Astrocyte (in vitro differentiated cells and primary cell): ENCODE measurements around the gene OVCH1. TPM values are rescaled to one million over a fixed set of nuclear protein-coding genes. Genes with fewer than 3 reads are reported as not detected.

Source experiments
- DNase-seq: peaks from one replicate; pipeline ENCODE4 v3.0.0-alpha.2; 2010; ENCODE audit warnings: low read depth
- FAIRE-seq: peaks from 2 replicates; lab custom pipeline; 2011; peaks lifted over from hg19 to GRCh38; lab: Jason Lieb, UNC
- H2AFZ ChIP-seq: 2 replicates; pipeline ENCODE4 v1.6.0; 2012; ENCODE audit warnings: low read depth, low read length, inconsistent platforms
- H3K27ac ChIP-seq: 2 replicates; pipeline ENCODE4 v1.5.1; 2011; ENCODE audit warnings: low read depth, low read length, inconsistent platforms
- H3K27me3 ChIP-seq: 2 replicates; pipeline ENCODE4 v1.6.0; 2011; ENCODE audit warnings: low read length, inconsistent platforms; ENCODE audit not compliant: insufficient read depth
- H3K36me3 ChIP-seq: 2 replicates; pipeline ENCODE4 v1.5.1; 2011; ENCODE audit warnings: low read length, inconsistent platforms; ENCODE audit not compliant: insufficient read depth
- H3K4me1 ChIP-seq: 2 replicates; pipeline ENCODE4 v1.5.1; 2011; ENCODE audit warnings: low read length, inconsistent platforms; ENCODE audit not compliant: insufficient read depth
- H3K4me2 ChIP-seq: 2 replicates; pipeline ENCODE4 v1.6.0; 2012; ENCODE audit warnings: low read length, inconsistent platforms
- H3K4me3 ChIP-seq: 2 replicates; pipeline ENCODE4 v1.5.1; 2011; ENCODE audit warnings: low read depth, mild to moderate bottlenecking, low read length, inconsistent platforms; ENCODE audit not compliant: insufficient read depth
- H3K79me2 ChIP-seq: 2 replicates; pipeline ENCODE4 v1.6.0; 2012; ENCODE audit warnings: mild to moderate bottlenecking, low read length, inconsistent platforms; ENCODE audit not compliant: insufficient read depth
- H3K9ac ChIP-seq: 2 replicates; pipeline ENCODE4 v1.6.0; 2012; ENCODE audit warnings: mild to moderate bottlenecking, low read length, inconsistent platforms
- H3K9me3 ChIP-seq: 2 replicates; pipeline ENCODE4 v1.5.1; 2012; ENCODE audit warnings: low read depth, mild to moderate bottlenecking, low read length, inconsistent platforms; ENCODE audit not compliant: insufficient read depth
- H4K20me1 ChIP-seq: 2 replicates; pipeline ENCODE4 v1.6.0; 2012; ENCODE audit warnings: low read length, inconsistent platforms; ENCODE audit not compliant: insufficient read depth
- H3K27ac Mint-ChIP-seq: one replicate; pipeline ENCODE4 v1.8.0; 2021; ENCODE audit warnings: mild to moderate bottlenecking, mixed read lengths; ENCODE audit not compliant: unreplicated experiment
- H3K27me3 Mint-ChIP-seq: one replicate; pipeline ENCODE4 v1.8.0; 2021; ENCODE audit warnings: low read depth, mixed read lengths; ENCODE audit not compliant: unreplicated experiment
- H3K36me3 Mint-ChIP-seq: one replicate; pipeline ENCODE4 v1.8.0; 2021; ENCODE audit warnings: low read depth, mixed read lengths; ENCODE audit not compliant: unreplicated experiment
- H3K4me1 Mint-ChIP-seq: one replicate; pipeline ENCODE4 v1.8.0; 2021; ENCODE audit warnings: low read depth, mixed read lengths; ENCODE audit not compliant: unreplicated experiment
- H3K4me3 Mint-ChIP-seq: one replicate; pipeline ENCODE4 v1.8.0; 2021; ENCODE audit warnings: mild to moderate bottlenecking, moderate library complexity, mixed read lengths; ENCODE audit not compliant: unreplicated experiment
- H3K9me3 Mint-ChIP-seq: one replicate; pipeline ENCODE4 v1.8.0; 2021; ENCODE audit warnings: mild to moderate bottlenecking, mixed read lengths; ENCODE audit not compliant: unreplicated experiment
- CTCF ChIP-seq: IDR thresholded peaks from 2 replicates; pipeline ENCODE4 v1.5.1; 2011; ENCODE audit warnings: low read depth, mild to moderate bottlenecking, inconsistent platforms, low read length, moderate library complexity; ENCODE audit not compliant: insufficient read depth
- EZH2 ChIP-seq: IDR thresholded peaks from 2 replicates; pipeline ENCODE4 v1.6.1; 2012; ENCODE audit warnings: mild to moderate bottlenecking, low read length, inconsistent platforms; ENCODE audit not compliant: insufficient read depth
- total RNA-seq: library from RNA; stranded (reverse); gene quantifications from 2 replicates; pipeline ENCODE4 v1.2.1, GENCODE V29; 2021

The OVCH1 gene
- total RNA-seq, 1 donor from 2014 or later, result not detected

- Histone ChIP-seq H3K27ac (no peak overlapping the region), H3K9ac (no peak overlapping the region), H3K4me1 (no peaks in the 10 kb centered on the region), H3K79me2 (no peaks in the 10 kb centered on the region), H2AFZ (no peak overlapping the region), H4K20me1 (no peaks in the 10 kb centered on the region), H3K36me3 (no peaks in the 10 kb centered on the region), H3K27me3 (no peaks in the 10 kb centered on the region), H3K9me3 (no peaks in the 10 kb centered on the region), H3K4me3 (no peak overlapping the region), H3K4me2 (no peak overlapping the region)
- no peaks in the 10 kb centered on the region for H3K9me3 Mint-ChIP-seq
- no peak for FAIRE-seq
- no peaks in the 10 kb centered on the region for H3K27me3 Mint-ChIP-seq
- no peak overlapping the region for H3K4me3 Mint-ChIP-seq
- H3K4me1 Mint-ChIP-seq, result no peaks in the 10 kb centered on the region
- no peaks in the 10 kb centered on the region for H3K36me3 Mint-ChIP-seq
- DNase-seq, result no peak
- no peak overlapping the region for H3K27ac Mint-ChIP-seq
- TF ChIP-seq EZH2, result no peak
- TF ChIP-seq CTCF, result no peak
Observed at GRCh38 chr12:29492891-29493290, 4.6 kb downstream of the OVCH1 start.

GRCh38 chr12:29486972-29487371 lies 10.5 kb downstream of the OVCH1 start:
- no peak overlapping the region for H2AFZ ChIP-seq
- no peak overlapping the region for H3K27ac ChIP-seq
- H3K9me3 ChIP-seq, result no peaks in the 10 kb centered on the region
- FAIRE-seq, result no peak
- H4K20me1 ChIP-seq, result no peaks in the 10 kb centered on the region
- no peak overlapping the region for H3K9ac ChIP-seq
- H3K4me1 ChIP-seq, result no peaks in the 10 kb centered on the region
- H3K27me3 ChIP-seq, result no peaks in the 10 kb centered on the region
- H3K27ac Mint-ChIP-seq, result no peak overlapping the region
- no peaks in the 10 kb centered on the region for H3K36me3 ChIP-seq
- H3K4me2 ChIP-seq, result no peak overlapping the region
- H3K9me3 Mint-ChIP-seq, result no peaks in the 10 kb centered on the region
- H3K4me3 ChIP-seq, result no peak overlapping the region
- no peaks in the 10 kb centered on the region for H3K36me3 Mint-ChIP-seq
- H3K4me1 Mint-ChIP-seq, result no peaks in the 10 kb centered on the region
- H3K79me2 ChIP-seq, result no peaks in the 10 kb centered on the region
- H3K27me3 Mint-ChIP-seq, result no peaks in the 10 kb centered on the region
- no peak overlapping the region for H3K4me3 Mint-ChIP-seq
- no peak for DNase-seq
- TF ChIP-seq EZH2 (no peak), CTCF (no peak)

GRCh38 chr12:29463198-29463597 lies 34.3 kb downstream of the OVCH1 start:
- Mint-ChIP-seq H3K4me1 (no peaks in the 10 kb centered on the region), H3K9me3 (no peaks in the 10 kb centered on the region), H3K27ac (no peak overlapping the region), H3K27me3 (no peaks in the 10 kb centered on the region), H3K4me3 (no peak overlapping the region), H3K36me3 (no peaks in the 10 kb centered on the region)
- Histone ChIP-seq H3K4me3 (no peak overlapping the region), H3K4me1 (no peaks in the 10 kb centered on the region), H4K20me1 (no peaks in the 10 kb centered on the region), H3K79me2 (no peaks in the 10 kb centered on the region), H2AFZ (no peak overlapping the region), H3K9me3 (no peaks in the 10 kb centered on the region), H3K9ac (no peak overlapping the region), H3K36me3 (no peaks in the 10 kb centered on the region), H3K27me3 (no peaks in the 10 kb centered on the region), H3K27ac (no peak overlapping the region), H3K4me2 (no peak overlapping the region)
- DNase-seq (no peak), FAIRE-seq (no peak)
- TF ChIP-seq EZH2 (no peak), CTCF (no peak)
